Measurements from ENCODE around the gene RASD1.
A peak's percentile ranks its signal among the peaks of the same experiment; 100 is the strongest.
"Not testable (repeated sequence)": the region's sequence is repeated elsewhere in the genome, so short reads cannot be mapped to it uniquely, and the experiment has no call there.

RASD1 gene

GRCh38 chr17:17457680-17458079 lies 38.5 kb downstream of the RASD1 start:
- Histone ChIP-seq H3K4me3 (no peak overlapping the region), H3K27ac (no peak overlapping the region)

GRCh38 chr17:17456251-17456650 lies 39.9 kb downstream of the RASD1 start:
- Histone ChIP-seq H3K4me3 (no peak overlapping the region), H3K27ac (no peak overlapping the region)

- Histone ChIP-seq H3K27ac (no peak overlapping the region), H3K4me3 (no peak overlapping the region)
These were observed 41.0 kb downstream of the RASD1 start for GRCh38 chr17:17455173-17455572.

GRCh38 chr17:17454700-17455099 lies 41.5 kb downstream of the RASD1 start:
- not testable (repeated sequence) for H3K4me3 ChIP-seq, H3K27ac ChIP-seq

GRCh38 chr17:17454276-17454675 lies 41.9 kb downstream of the RASD1 start:
- no peak overlapping the region for H3K4me3 ChIP-seq
- H3K27ac ChIP-seq: no peak overlapping the region

GRCh38 chr17:17453088-17453487 lies 43.1 kb downstream of the RASD1 start:
- H3K4me3 ChIP-seq: no peak overlapping the region
- no peak overlapping the region for H3K27ac ChIP-seq

- H3K4me3 ChIP-seq: no peak overlapping the region
- H3K27ac ChIP-seq: no peak overlapping the region
These were observed 47.5 kb downstream of the RASD1 start for GRCh38 chr17:17448723-17449122.

GRCh38 chr17:17448076-17448475 lies 48.1 kb downstream of the RASD1 start:
- no peak overlapping the region for H3K4me3 ChIP-seq
- no peak overlapping the region for H3K27ac ChIP-seq

- Histone ChIP-seq H3K4me3 (no peak overlapping the region), H3K27ac (peak overlapping the region in 9 of 21 experiments; percentile 2 to 83 (median 57))
These were observed 48.9 kb downstream of the RASD1 start for GRCh38 chr17:17447264-17447663.

- Histone ChIP-seq H3K4me3 (no peak overlapping the region), H3K27ac (peak overlapping the region in 11 of 21 experiments; percentile 2 to 83 (median 56))
These were observed 49.5 kb downstream of the RASD1 start for GRCh38 chr17:17446666-17447155.

- Histone ChIP-seq H3K4me3 (no peak overlapping the region), H3K27ac (peak overlapping the region in 10 of 21 experiments; percentile 8 to 83 (median 60))
These were observed 50.1 kb downstream of the RASD1 start for GRCh38 chr17:17445925-17446665.

GRCh38 chr17:17445296-17445924 lies 50.8 kb downstream of the RASD1 start:
- H3K27ac ChIP-seq: peak overlapping the region in 10 of 21 experiments; percentile 2 to 83 (median 40)
- no peak overlapping the region for H3K4me3 ChIP-seq

Measured in skin epidermis (tissue), 12 donors.